ENCODE measurements around the gene KCNQ2.

Gene KCNQ2

DNA sequence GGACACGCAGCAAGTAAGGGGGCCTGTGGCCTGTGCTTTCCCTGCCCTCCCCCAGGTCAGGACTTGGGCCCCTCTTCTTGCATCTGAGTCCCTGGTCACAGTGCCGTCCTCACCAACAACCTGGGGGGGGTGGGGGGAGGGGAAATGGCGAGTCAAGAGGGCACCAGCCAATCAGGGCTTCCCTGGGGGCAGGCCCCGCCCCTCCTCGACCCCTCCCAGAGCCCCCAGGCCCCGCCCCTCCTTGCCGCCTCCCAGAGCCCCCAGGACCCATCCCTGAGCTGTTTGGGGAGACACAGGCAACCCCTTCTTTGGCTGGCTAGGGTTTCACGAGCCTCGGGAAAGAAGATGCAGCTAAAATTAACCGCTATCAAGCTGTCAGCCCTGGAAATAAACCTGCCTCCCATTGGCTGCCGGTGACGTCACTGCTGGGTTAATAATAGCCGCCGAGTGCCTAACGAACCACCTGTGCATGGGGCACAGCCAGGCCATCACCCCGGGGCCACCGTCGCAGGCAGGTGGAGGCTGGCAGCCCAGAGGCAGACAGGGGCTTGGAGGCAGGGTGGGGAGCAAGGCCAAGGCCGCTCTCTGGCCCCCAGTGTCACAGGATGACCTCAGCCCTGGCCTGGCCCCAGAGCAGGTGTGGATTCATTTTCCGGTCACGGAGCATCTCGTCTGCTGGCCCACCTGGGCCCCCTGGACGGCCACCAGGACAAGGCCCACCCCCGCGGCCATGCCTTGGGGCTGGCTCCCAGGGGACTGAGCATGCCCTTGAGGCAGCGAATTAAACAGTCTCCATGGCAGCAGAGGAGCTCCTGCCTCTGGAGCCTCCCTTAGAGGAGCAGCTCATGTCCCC is 29.6 kb upstream of the KCNQ2 start:
- DNase-seq (ENCODE audit: low read depth in 2 of 2) = no peak

DNA sequence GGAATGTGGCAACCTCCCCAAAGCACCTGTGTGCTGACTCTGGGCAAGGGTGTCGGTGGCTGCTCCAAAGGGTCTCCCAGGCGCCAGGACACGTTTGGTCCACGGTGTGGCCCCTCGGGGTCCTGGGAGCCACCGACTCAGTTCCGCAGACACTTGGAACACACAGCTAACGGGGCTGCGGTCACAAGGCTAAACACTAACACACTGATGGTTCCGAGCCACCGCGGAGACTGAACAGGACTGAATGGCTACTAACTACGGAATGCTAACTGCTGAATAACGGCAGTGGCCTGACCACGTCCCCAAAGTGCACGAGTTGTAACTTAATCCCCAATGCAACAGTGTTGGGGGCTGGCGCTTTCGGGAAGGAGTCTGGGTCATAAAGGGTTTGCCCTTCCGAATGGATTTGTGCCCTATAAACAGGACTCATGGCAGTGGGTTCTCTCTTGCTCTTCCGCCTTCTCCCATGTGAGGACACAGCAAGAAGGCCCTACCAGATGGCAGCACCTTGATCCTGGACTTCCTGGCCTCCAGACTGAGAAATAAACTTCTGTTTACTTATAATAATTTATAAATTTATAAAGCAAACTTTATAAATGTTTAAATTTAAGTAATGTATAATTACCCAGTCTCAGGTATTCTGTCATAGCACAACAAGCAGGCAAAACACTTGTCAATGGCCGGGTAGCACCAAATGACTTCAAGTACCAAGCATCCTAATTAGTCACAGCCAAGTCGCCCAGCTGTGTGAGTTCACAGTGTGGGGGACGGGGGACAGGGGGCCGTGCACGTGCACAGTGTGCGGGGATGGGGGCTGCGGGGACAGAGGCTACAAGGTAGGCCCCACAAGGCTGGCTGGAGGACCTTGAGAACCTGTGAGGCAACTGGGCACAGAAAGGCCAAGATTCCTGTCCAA is 28.7 kb upstream of the KCNQ2 start:
- DNase-seq (ENCODE audit: low read depth in 2 of 2) = no peak

DNA sequence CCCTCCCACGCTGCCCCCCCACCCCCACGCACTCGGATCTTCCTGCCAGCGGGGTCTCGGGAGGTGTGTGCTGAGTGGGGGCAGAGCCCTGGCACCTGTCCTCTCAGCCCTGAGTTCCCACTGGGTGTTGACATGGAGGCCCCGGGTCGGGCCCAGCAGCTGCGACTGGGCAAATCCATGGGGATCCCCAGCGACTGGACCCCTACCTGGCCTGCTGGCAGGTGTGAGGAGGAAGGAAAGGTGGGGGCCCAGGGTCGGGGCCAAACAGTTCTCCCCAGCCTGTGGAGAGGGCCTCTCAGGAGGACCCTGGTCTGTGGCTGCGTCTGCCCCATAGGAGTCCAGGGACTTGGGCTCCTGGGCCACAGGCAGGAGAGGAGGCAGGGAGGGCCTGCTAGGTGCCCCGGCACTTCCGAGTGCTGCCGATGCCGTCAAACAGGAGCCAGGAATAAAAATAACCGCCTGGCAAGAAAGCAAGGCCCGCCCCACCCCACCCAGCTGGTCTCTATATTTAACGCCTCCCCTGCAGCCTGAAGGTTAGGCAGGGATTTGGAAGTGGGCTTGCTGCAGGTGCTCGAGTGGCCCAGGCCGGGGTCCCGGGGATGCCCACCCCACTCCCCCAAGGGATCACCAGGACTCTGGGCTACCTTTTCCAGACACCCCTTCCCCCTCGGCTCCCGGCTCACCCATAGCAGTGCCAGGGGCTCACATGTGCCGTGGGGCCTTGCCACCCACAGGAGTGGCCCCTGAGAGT is 27.9 kb upstream of the KCNQ2 start:
- DNase-seq (ENCODE audit: low read depth in 2 of 2) = no peak

- no peak for DNase-seq (ENCODE audit: low read depth in 2 of 2)
Measured at GRCh38 chr20:63499338-63499969, 27.0 kb upstream of the KCNQ2 start.

- DNase-seq (ENCODE audit: low read depth in 2 of 2) = no peak
Measured at GRCh38 chr20:63498960-63499337, 26.5 kb upstream of the KCNQ2 start, which contains the start of gene EEF1A2. Gene EEF1A2, minus strand, starts transcription at chr20:63499083. Its CDS starts 1,320 bp downstream, at chr20:63497763.

DNA sequence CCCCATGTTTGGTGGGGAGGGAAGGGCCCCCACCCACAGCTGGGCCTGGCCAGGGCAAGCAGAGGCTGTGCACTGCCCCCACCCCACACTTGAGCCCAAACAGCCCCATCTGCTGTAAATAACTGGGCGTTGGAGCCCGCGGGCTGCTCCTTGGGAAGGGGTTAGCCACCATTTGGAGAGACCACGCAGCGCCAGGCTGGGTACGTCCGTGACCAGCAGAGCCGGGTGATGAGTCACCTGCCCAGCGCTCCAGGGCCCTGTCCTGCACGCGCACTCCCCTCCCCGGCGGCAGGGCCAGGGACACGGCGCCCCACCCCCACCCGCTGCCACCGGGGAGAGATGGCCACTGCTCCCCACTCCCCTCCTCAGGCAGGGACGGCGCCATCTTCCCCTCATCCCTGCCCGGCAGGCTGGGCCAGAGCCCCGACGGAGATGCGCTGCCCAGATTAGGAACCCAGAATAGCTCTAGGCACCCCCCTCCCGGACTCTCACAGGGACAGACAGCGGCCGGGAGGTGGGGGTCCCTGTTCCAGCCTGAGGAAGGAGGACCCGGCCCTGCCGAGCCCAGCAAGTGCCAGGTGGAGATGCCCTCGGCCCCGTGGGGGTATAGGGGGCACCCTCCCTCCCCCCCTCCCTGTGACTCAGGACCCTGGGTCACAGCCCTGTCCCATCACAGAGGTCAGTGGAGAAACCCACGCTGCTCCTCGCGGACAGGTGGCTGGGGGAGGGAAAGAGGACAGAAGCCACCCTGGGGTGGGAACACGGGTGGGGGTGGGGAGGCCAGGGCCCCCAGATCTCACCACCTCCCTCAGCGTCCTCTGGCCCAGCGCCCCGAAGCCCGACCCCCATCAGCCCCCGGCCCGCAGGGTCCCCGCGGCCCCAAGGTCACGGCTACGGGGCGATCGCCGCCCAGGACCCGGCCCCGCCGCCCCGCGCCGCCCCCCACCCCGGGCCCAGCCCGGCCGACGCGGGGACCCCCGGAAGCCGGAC is 25.8 kb upstream of the KCNQ2 start:
- no peak for DNase-seq (ENCODE audit: low read depth in 2 of 2)

DNA sequence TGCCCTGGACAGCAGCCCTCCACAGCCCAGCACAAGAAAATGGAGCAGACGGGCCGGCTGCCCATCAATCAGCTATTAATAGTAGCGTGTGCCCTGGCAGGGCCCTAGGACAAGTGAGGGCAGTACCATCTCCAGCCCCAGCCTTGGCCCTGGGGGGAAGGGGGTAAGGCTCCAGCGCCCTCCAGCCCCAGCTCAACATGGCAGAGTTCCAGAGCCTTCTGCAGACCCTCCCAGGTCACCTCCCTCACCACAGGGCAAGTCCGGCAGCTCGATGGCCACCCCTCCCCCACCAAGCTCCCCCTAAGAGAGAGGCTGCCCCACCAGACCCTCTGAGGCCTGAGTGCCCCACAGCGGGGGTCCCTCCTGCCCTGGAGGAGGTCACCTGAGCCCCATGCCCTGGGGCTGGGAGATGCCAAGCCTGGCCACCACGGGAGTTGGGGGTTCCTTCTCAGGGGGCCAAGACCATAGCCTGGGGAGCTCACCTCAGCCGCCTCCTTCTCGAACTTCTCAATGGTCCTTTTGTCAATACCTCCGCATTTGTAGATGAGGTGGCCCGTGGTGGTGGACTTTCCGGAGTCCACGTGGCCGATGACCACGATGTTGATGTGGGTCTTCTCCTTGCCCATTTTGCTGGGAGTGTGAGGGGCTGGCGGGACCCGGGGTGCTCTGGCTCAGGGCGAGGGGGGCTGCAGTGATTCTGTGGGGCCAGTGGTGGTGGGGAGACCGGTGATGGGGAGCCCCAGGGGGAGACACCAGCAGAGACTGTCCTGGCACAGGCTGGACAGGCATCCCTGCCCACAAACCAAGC is 24.9 kb upstream of the KCNQ2 start:
- no peak for DNase-seq (ENCODE audit: low read depth in 2 of 2)

DNA sequence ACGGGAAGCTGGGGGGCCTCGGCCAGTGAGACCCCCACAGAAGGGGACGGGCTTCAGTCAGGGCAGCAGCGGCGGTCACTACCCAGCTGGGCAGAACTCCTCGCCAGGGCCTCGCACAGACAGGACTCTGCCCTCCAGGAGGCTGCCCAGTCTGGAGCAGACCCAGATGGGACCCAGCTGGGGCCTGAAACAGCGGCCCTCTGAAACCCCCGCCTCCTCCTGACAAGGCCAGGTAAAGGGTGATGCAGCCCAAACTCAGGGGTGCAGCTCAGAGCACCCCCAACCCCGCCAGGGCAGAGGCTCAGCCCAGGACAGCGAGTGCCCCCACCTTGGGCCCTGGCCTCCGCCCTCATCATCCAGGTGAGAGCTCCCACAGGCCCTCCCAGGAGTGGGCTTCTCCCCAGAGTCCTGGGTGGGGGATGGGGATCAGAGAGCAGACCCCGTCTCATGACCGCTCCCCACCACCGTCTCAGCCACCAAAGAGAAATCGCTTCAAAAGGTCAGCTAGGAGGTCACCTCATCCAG is 24.2 kb upstream of the KCNQ2 start:
- DNase-seq (ENCODE audit: low read depth in 2 of 2) = no peak

DNA sequence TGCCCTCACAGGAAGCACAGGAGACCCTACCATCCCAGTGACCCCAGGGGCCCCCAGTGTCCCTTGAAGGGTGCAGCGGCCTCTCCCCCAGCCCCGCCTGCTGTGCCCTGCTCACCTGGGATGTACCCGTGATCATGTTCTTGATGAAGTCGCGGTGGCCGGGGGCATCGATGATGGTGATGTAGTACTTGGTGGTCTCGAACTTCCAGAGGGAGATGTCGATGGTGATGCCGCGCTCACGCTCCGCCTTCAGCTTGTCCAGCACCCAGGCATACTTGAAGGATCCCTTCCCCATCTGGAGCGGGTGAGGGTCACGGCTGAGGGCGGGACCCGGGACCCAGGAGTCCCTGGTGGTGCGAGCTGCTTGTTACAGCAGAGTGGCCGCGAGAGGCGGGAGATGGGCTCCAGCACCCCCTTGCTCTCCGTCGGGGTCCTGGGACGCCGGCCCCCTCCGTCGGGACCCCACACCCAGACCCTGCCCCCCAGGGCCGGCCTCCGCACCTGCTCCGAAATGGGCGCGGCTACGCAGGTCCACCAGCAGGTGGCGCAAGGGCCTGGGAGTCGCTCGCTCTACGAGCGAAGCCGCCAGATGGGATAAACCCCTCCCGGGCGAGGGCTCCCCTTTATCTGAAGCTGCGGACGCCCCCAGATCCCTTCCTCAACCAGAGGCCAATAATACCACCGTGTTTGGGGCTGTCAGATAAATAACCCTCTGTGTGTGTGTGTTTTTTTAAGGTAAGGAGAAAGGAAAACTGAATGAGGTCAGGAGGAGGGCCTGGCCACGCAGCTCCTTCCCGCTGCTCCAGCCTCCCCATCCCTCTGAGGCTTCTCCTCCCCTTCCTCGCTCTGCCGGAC is 23.5 kb upstream of the KCNQ2 start:
- DNase-seq (ENCODE audit: low read depth in 2 of 2) = peak; percentile 50 to 59

DNA sequence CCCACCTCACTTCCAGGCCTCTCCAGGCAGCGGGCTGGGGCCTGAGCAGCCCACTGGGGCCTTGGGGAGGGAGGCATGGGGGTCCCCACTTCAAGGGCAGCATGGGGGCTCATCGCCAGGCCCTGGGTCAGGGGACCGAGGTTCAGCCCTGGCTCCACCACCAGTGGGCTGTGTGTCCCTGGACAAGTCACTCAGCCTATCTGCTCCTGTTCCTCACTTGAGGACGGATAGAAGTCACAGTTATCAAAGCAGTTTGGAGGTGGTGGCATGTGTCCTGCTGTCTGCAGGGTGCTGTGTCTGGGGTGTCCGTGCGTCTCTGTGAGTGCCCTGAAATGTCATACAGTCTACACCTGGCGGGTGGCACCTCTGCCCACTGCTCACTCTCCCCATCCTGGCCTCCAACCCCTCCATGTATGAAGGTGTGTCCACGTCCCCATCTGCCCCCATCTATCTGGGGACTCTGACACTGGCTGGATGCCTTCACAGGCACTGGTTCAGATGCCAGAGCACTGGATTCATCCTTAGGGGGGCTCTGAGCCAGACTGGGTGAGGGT is 22.8 kb upstream of the KCNQ2 start:
- no peak for DNase-seq (ENCODE audit: low read depth in 2 of 2)

- DNase-seq (ENCODE audit: low read depth in 2 of 2) = no peak
Measured at GRCh38 chr20:63494420-63495166, 22.1 kb upstream of the KCNQ2 start.

- DNase-seq (ENCODE audit: low read depth in 2 of 2) = no peak
Measured at GRCh38 chr20:63494084-63494419, 21.6 kb upstream of the KCNQ2 start.

DNA sequence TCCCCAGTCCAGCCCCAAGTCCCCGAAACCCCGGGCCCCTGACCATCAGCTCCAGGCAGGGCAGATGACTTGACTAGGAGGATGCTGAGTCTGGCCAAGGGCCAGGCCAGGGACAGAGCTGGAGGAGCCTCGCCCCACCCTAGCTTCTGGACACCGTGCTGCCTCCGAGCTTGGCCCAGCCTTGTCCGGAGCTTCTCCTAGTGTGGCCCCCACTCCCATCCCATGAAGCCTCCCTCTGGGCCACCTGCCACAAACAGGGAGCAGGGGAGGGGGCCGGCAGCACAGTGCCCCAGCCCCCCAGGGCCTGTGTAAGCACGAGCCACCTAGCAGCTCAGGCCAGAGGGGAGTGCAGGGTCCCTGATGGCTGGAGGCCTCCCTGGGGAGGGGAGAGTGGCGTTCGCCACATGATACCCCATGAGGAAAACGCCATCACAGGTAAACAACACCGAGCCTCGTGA is 21.1 kb upstream of the KCNQ2 start:
- DNase-seq (ENCODE audit: low read depth in 2 of 2) = no peak

- DNase-seq (ENCODE audit: low read depth in 2 of 2) = no peak
Measured at GRCh38 chr20:63492982-63493381, 20.5 kb upstream of the KCNQ2 start.

DNA sequence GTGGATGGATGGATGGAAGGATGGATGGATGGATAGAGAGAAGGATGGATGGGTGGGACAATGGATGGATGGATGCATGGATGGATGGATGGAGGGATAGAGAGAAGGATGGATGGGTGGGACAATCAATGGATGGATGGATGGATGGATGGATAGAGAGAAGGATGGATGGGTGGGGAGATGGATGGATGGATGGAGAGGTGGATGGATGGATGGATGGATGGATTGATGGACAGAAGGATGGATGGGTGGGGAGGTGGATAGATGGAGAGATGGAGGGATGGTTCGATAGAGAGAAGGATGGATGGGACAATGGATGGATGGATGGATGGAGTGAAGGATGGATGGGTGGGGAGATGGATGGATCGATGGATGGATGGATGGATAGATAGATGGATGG is 20.1 kb upstream of the KCNQ2 start:
- DNase-seq (ENCODE audit: low read depth in 2 of 2) = no peak

DNA sequence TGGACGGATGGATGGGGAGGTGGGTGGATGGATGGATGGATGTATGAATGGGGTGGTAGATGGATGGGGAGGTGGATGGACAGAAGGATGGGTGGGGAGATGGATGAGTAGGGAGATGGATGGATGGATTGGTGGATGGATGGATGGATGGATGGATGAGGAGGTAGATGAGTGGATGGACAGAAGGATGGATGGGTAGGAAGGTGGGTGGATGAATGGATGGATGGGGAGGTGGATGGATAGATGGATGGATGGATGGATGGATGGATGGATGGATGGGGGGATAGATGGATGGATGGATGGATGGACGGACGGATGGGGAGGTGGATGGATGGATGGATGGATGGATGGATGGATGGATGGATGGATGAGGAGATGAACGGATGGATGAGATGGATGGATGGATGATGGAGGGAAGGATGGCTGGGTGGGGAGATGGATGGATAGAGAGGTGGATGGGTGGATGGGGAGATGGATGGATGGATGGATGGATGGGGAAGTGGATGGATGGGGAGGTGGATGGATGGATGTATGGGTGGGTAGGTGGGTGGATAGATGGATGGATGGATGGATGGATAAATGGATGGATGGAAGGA is 19.3 kb upstream of the KCNQ2 start:
- DNase-seq (ENCODE audit: low read depth in 2 of 2) = no peak

GRCh38 chr20:63491078-63491477 is 18.6 kb upstream of the KCNQ2 start:
- DNase-seq (ENCODE audit: low read depth in 2 of 2) = no peak

Data from stimulated activated CD8-positive, alpha-beta memory T cell treated with anti-CD3 and anti-CD28 coated beads, Interleukin-15, amount 100 ng/mL, for 48 hours (primary cell).